Stimulated activated CD4-positive, alpha-beta T cell treated with anti-CD3 and anti-CD28 coated beads, TNF-alpha, amount 100 ng/mL, for 4 hours (primary cell): ENCODE results near the gene PTBP3.
"Not testable (repeated sequence)": the region's sequence is repeated elsewhere in the genome, so short reads cannot be mapped to it uniquely, and the experiment has no call there.

Experiments used
- DNase-seq, 3 experiments: peaks; one replicate each; pipeline ENCODE4 v3.0.0-alpha.2; 2020; ENCODE audit warnings: low read depth in 3 of 3

PTBP3 gene

DNA sequence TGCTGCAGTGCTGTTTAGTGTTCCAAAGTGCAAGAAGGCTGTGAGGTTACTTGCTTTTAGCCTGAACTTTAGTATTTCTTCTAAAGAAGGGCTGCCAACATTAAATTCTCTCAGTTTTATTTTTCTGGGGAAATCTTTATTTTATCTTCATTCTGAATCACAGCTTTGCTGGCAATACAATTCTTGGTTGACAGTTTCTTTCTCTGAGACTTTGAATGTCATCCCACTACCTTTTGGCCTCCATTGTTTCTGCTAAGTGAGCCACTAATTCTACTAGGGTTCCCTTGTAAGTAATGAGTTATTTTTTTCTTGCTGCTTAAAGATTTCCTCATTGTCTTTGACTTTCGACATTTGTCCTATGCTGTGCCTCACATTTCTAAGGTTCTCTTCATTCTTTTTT, 126.0 kb downstream of the PTBP3 start:
- no peak for DNase-seq

- no peak for DNase-seq
Measured at GRCh38 chr9:112203536-112203935, 129.9 kb downstream of the PTBP3 start.

DNA sequence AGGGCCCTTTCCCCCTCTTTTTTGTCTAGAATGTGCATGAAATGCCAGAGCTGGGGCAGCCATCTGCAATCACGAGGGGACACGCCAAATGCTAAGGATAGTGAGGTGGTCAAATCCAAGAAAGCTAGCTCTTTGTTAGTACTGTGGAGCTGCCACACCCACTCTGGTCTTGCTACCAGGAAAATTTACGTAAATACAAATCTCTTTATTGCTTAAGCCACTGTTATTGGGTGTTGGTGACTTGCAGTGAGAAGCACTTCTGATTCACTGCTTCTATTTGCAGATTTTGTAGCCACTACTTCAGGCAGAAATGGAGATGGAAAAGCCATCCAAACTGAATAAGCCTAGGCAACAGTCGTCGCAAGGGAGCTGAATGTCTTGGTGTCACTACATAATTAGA, 132.7 kb downstream of the PTBP3 start:
- DNase-seq = no peak

- DNase-seq = no peak
Measured at GRCh38 chr9:112198646-112199045, 134.8 kb downstream of the PTBP3 start.

GRCh38 chr9:112194969-112195431, 138.4 kb downstream of the PTBP3 start:
- DNase-seq = no peak

DNA sequence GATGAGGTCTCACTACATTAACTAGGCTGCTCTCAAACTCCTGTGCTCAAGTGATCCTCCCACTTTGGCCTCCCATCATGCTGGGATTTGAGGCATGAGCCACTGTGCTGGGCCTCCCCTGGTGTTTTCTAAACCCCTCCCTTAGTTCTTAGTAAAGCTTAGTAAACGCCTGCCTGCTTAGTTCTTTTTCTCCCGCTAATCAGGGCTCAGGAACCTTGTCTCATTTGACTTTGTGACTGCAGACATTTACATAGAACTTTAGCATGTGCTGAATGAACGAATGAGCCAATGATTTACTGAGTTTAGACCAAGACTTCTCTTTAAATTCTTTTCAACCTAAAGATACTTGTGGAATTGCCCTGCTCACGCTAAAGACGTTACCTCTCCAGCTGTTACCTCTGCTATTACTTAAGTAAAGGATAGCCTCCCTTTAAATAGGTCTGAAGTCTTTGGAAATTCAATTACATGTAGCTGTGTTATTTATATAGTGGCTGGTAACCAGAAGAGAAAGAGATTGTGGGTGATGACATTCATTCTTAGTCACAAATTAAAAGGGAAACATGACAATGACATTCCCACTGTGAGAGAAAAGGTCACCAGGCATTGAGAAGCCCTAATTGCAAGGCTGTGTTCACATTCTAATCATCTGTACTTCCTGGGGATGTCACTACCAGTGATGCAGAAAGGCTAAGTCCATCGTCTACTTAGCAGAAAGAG, 139.7 kb downstream of the PTBP3 start:
- no peak for DNase-seq

- DNase-seq = not testable (repeated sequence)
Measured at GRCh38 chr9:112190320-112190719, 143.1 kb downstream of the PTBP3 start.

GRCh38 chr9:112188884-112189283, 144.5 kb downstream of the PTBP3 start:
- no peak for DNase-seq

- no peak for DNase-seq
Measured at GRCh38 chr9:112187404-112187803, 146.0 kb downstream of the PTBP3 start.

GRCh38 chr9:112186695-112187094, 146.7 kb downstream of the PTBP3 start:
- DNase-seq = no peak

DNA sequence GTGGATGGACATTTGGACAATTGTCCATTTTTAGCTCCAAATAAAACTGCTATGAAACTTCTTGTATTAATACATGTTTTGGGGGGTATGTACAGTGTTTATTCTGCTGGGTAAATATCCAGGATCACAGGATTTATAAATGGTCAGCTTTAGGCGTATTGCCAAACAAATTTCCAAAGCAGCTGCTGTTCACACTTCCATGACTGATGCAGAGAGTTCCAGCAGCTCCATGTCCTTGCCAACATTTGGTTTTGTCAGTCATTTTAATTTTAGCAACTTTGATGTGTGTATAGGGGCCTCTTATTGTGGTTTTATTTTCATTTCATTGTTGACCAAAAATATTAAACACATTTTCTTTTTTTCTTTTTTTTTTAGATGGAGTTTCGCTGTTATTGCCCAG, 148.5 kb downstream of the PTBP3 start:
- no peak for DNase-seq

- no peak for DNase-seq
Measured at GRCh38 chr9:112184221-112184620, 149.2 kb downstream of the PTBP3 start.

- peak in 1 of 3 experiments; percentile 13 for DNase-seq
Measured at GRCh38 chr9:112180387-112180881, 153.0 kb downstream of the PTBP3 start.

DNA sequence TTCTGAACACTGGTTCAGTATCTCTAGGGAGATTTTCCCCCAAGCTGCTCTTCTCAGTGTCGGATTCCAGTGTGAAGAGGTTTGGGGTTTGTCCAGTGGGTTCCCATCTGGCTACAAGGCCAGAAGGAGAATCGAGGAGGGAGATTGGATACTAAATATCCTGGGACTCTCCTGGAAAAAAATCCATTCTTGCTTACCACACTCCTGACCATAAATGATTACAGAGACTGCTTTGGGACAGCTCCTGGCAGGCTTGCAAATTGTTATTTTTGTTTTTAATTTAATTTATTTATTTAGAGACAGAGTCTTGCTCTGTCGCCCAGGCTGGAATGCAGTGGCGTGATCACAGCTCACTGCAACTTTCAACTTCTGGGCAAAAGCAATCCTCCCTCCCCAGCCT, 153.6 kb downstream of the PTBP3 start:
- no peak for DNase-seq

GRCh38 chr9:112176524-112176923, 156.9 kb downstream of the PTBP3 start:
- no peak for DNase-seq

GRCh38 chr9:112175796-112176315, 157.6 kb downstream of the PTBP3 start:
- DNase-seq = no peak

- peak in 1 of 3 experiments; percentile 23 for DNase-seq
Measured at GRCh38 chr9:112174965-112175795, 158.2 kb downstream of the PTBP3 start, which contains the start of gene SUSD1. Gene SUSD1, minus strand, starts transcription at chr9:112175297. Its CDS starts 62 bp downstream, at chr9:112175235.

- DNase-seq = peak; percentile 45 to 50 (median 46)
Measured at GRCh38 chr9:112174222-112174964, 159.0 kb downstream of the PTBP3 start.

DNA sequence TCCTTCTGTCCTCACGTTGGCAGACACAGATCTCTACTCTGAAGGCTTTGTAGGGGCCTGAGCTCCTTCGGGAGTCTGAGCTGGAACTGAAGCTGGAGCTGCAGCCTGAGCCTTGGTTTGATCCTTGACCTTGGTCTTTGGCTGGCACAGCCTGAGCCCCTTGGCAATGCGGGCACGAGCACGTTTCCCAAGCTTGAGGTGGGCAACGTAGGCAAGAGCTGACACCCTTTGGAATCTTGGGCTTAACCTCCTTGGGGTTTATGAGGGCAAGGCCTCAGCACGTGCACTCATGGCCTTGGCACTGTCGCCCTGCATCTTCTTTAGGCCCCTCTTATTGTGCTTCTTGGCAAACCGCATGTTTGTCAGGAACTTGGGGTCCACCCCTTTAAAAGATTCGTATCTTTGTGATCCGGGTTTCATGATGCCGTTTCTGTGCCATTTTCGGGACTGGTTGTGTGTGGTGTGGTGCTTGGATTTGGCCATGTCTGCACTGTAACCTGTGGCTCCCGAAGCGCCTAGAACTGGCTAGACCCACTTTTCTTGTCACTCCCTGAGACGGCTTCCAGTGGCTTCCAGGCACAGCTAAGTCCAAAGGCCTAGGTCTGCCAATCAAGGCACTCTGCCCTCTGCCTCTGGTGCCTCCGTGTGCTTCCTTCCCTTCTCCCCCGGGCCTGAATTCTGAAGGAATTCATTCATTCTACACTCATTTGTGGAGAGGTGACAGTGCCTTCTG, 159.8 kb downstream of the PTBP3 start:
- DNase-seq = no peak

DNA sequence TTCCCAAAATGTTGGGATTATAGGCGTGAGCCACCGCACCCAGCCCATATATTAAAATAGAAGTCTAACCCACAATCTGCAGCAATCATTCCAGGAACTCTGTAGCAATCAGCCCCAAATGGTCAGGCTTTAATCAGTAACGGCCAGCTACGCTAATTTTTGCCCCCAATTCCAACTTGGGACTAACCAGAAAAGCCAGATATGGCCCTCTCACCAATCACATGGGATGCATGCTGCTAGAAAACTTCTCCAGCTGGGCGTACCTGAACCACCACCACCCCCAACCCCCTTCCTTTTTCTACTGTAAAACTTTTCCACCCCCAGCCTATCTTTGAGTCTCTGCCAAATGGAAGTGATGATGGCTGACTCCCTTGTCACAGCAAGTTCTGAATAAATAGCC, 162.5 kb downstream of the PTBP3 start:
- no peak for DNase-seq

DNA sequence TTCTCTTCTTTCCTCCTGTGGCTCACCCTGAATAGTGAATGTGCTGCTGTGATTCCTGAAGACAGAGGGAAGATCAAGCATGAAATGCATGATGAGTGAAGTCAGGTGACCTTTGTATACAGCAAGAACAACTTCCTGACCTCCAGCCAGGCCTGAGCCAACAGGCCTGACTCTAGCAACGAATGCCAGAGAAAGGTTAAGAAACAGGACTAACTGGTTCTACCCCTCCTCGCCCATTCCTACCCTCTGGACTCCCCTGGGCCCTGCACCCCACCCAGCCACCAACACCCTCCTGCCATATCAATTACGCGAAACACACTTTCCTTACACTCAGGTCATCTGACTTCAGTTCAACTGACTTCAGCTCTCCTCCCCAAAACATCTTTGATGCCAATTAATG, 163.2 kb downstream of the PTBP3 start:
- no peak for DNase-seq
